GM10266 (cell line): ENCODE results near the gene KLHL29.

Experiments
- DNase-seq: peaks from one replicate; pipeline ENCODE4 v3.0.0; 2012; ENCODE audit errors: extremely low spot score
- CTCF ChIP-seq: IDR thresholded peaks from 2 replicates; pipeline ENCODE4 v1.5.1; 2012; ENCODE audit warnings: mild to moderate bottlenecking, low read depth; ENCODE audit not compliant: control insufficient read depth, insufficient read depth; ENCODE audit errors: missing control alignments

Gene KLHL29

GRCh38 chr2:23568211-23568610 lies 183.2 kb downstream of the KLHL29 start:
- TF ChIP-seq CTCF: no peak
- DNase-seq: no peak

GRCh38 chr2:23568626-23569190 lies 183.7 kb downstream of the KLHL29 start:
- no peak for TF ChIP-seq CTCF
- DNase-seq: no peak

- no peak for DNase-seq
- no peak for TF ChIP-seq CTCF
Observed at GRCh38 chr2:23569761-23570365, 184.9 kb downstream of the KLHL29 start.

- TF ChIP-seq CTCF: no peak
- no peak for DNase-seq
Observed at GRCh38 chr2:23571085-23571484, 186.1 kb downstream of the KLHL29 start.

- DNase-seq: no peak
- TF ChIP-seq CTCF: no peak
Observed at GRCh38 chr2:23571527-23572282, 186.7 kb downstream of the KLHL29 start.

- TF ChIP-seq CTCF: no peak
- DNase-seq: no peak
Observed at GRCh38 chr2:23574919-23575654, 190.1 kb downstream of the KLHL29 start.
